Naive thymus-derived CD4-positive, alpha-beta T cell (primary cell): ENCODE measurements around the gene AP2S1. TPM values are rescaled to one million over a fixed set of nuclear protein-coding genes. Genes with fewer than 3 reads are reported as not detected.

Source experiments
- ATAC-seq: fragments of 150-1000 bp; cut with Tn5 transposase; 2 replicates; pipeline ENCODE4 v1.10.0; 2021; ENCODE audit warnings: mild to moderate bottlenecking, moderate library complexity
- CTCF ChIA-PET: fragments of 350-600 bp; sonication (Branson Sonifier 250); formaldehyde crosslinking; loops from one replicate; lab custom pipeline; 2021; ENCODE audit warnings: antibody characterized with exemption; lab: Charles Lee
- POLR2A ChIA-PET: fragments of 350-600 bp; sonication (Branson Sonifier 250); formaldehyde crosslinking; loops from one replicate; lab custom pipeline; 2021; ENCODE audit warnings: antibody characterized with exemption, inconsistent platforms; lab: Charles Lee
- DNase-seq, 9 donors: peaks; one replicate each; pipeline versions ENCODE4 v3.0.0 to v3.0.0-alpha.2; 2020 to 2022; ENCODE audit warnings: mixed read lengths in 1 of 9
- H3K27ac ChIP-seq: one replicate; pipeline ENCODE4 v1.7.0; 2013; ENCODE audit warnings: mild to moderate bottlenecking, low read depth, low read length, moderate library complexity
- H3K27me3 ChIP-seq, 2 donors: one replicate each; pipeline ENCODE4 v1.7.0; 2013; ENCODE audit warnings: low read length in 2 of 2, mild to moderate bottlenecking in 2 of 2, moderate library complexity in 2 of 2; ENCODE audit not compliant: control insufficient read depth in 2 of 2, insufficient read depth in 2 of 2
- H3K36me3 ChIP-seq, 3 experiments: 1 replicate in 2 of 3; 2 replicates in 1 of 3; pipeline ENCODE4 v1.7.0; 2013; ENCODE audit warnings: low read length in 3 of 3, mild to moderate bottlenecking in 3 of 3, moderate library complexity in 1 of 3; ENCODE audit not compliant: insufficient read depth in 3 of 3, control insufficient read depth in 2 of 3
- H3K4me1 ChIP-seq, 2 donors: one replicate each; pipeline ENCODE4 v1.7.0; 2013; ENCODE audit warnings: low read length in 2 of 2, mild to moderate bottlenecking in 2 of 2, moderate library complexity in 1 of 2; ENCODE audit not compliant: control insufficient read depth in 2 of 2, insufficient read depth in 2 of 2
- H3K4me3 ChIP-seq: 2 replicates; pipeline ENCODE4 v1.7.0; 2013; ENCODE audit warnings: mild to moderate bottlenecking, low read length
- H3K9me3 ChIP-seq, 3 experiments: 1 replicate in 2 of 3; 2 replicates in 1 of 3; pipeline ENCODE4 v1.7.0; 2013; ENCODE audit warnings: low read length in 3 of 3; ENCODE audit not compliant: control insufficient read depth in 2 of 3
- H3K27ac Mint-ChIP-seq, 9 donors: one replicate each; pipeline ENCODE4 v1.8.0; 2020 to 2022; ENCODE audit warnings: mixed read lengths in 9 of 9, mild to moderate bottlenecking in 8 of 9, moderate library complexity in 5 of 9, inconsistent platforms in 2 of 9
- H3K27me3 Mint-ChIP-seq, 5 donors: one replicate each; pipeline ENCODE4 v1.8.0; 2021 to 2022; ENCODE audit warnings: mixed read lengths in 5 of 5, mild to moderate bottlenecking in 1 of 5
- H3K36me3 Mint-ChIP-seq, 5 donors: one replicate each; pipeline ENCODE4 v1.8.0; 2020 to 2022; ENCODE audit warnings: mixed read lengths in 5 of 5, mild to moderate bottlenecking in 3 of 5, inconsistent platforms in 1 of 5
- H3K4me1 Mint-ChIP-seq, 7 donors: one replicate each; pipeline ENCODE4 v1.8.0; 2020 to 2022; ENCODE audit warnings: mixed read lengths in 7 of 7, mild to moderate bottlenecking in 3 of 7, inconsistent platforms in 1 of 7
- H3K4me3 Mint-ChIP-seq, 10 donors: one replicate each; pipeline ENCODE4 v1.8.0; 2020 to 2022; ENCODE audit warnings: mild to moderate bottlenecking in 10 of 10, mixed read lengths in 10 of 10, moderate library complexity in 6 of 10, inconsistent platforms in 2 of 10
- H3K9me3 Mint-ChIP-seq, 11 donors: one replicate each; pipeline ENCODE4 v1.8.0; 2020 to 2022; ENCODE audit warnings: mixed read lengths in 11 of 11, mild to moderate bottlenecking in 4 of 11, inconsistent platforms in 1 of 11, moderate library complexity in 1 of 11
- intact Hi-C, 2 donors: fragments of 100-400 bp; cut with micrococcal nuclease; formaldehyde crosslinking; loops; one replicate each; pipeline ENCODE4 v1.15.1; 2023
- polyA plus RNA-seq, 2 donors: library from polyadenylated mRNA; unstranded; fragments of 300-500 nt; fragmentation: Illumina TruSeq; gene quantifications; one replicate each; pipeline ENCODE4 v1.2.3, GENCODE V29; 2021
- total RNA-seq, 6 experiments: library from RNA in 5 of 6; stranded (reverse) in 5 of 6; gene quantifications; 1 replicate in 5 of 6; 2 replicates in 1 of 6; pipeline ENCODE4 v1.2.3 and lab custom pipeline; 2021 to 2026

AP2S1 gene
- total RNA-seq (100 to 1,000 TPM in 1 of 5 experiments, 10 to 100 TPM in 4; 34.4 to 116 (median 46.5) TPM), polyA plus RNA-seq (10 to 100 TPM; 60.4 to 71.0 TPM), total RNA-seq (lab: John Stamatoyannopoulos, UW) (12.4 reads per million, percentile 40 among the genes with 10 or more reads in this experiment)

DNA sequence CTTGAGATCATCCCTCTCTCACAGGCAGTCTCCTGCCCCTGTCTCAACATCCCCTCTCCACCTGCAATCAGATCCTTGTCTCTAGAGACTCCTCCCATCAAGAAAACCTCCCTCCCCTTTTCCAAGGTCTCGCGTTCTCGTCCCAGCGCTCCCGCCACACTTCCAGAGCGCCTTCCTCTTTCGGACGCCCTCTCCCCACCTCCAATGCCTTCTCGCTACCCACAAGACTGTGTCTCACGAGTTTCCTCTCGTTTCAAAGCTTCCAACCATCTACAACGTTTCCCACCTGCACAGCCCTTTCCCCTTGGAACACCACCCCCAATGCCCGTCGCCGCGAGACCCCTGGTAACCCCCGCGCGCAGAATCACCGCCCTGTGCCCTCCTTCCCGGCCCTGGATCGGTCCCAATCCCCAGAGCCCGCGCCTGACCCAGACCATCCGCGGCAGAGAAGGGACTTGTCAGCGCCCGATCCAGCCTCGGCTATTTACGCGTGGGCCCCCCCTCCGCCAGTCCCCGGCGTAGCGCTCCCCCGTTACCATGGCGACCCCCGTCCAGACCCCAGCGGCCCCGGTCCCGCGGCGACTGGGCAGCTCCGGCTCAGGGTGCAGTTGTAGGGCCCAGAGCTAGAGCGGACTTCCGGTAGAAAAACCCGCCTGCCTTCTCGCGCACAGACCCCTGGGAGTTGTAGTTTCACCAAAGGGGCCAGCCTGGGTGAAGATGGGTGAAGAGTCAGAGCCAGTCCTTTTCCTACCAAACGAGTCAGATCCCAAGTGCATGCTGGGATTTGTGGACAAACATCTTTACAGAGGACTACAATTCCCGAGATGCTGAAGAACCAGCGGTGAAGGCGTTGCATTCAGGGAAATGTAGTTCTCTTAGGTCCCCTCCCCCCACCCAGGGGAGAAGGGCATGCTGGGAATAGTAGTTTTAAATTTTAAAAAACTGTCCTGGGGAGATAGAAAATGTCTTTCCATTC is at the start of gene AP2S1:
Gene AP2S1 (minus strand): TSS at position 619 of the 976 bp plus-strand sequence. CDS start 80 bp downstream, at position 539.
- CTCF ChIA-PET, result interaction anchor here (0.7 to 0.8 kb wide), 2 partner anchors 109 to 144 kb away, joined by 3 to 4 read pairs; no protein-coding TSS in a partner anchor
- Mint-ChIP-seq H3K4me1 (peaks cover 20 to 34% (median 29%) of the 10 kb centered on the region in 7 donors), H3K9me3 (peaks cover 0 to 1% (median 0%) of the 10 kb centered on the region in 11 donors), H3K4me3 (peak within 1 kb of the TSS; percentile 87 to 99 (median 93)), H3K27ac (peak within 1 kb of the TSS; percentile 68 to 96 (median 83)), H3K27me3 (peaks cover 0 to 3% (median 0%) of the 10 kb centered on the region in 5 donors), H3K36me3 (peaks cover 4 to 10% (median 8%) of the 10 kb centered on the region in 5 donors)
- intact Hi-C loops, result loop anchor here (1.0 to 10.0 kb wide), 10 partner anchors 10 to 986 kb away; partner anchors contain the start of genes ARHGAP35 (in 2 of the 2), CALM3 (in 2 of the 2), TMEM160 (in 2 of the 2) and DHX34 (in 1 of the 2)
- no peaks in the 10 kb centered on the region for H3K27me3 ChIP-seq
- DNase-seq (peak; percentile 73 to 98 (median 93)), ATAC-seq (peak; percentile 97)
- H3K4me1 ChIP-seq, result peaks cover 9 to 12% of the 10 kb centered on the region in 2 donors
- peak within 1 kb of the TSS; percentile 79 for H3K27ac ChIP-seq
- POLR2A ChIA-PET, result interaction anchor here (0.6 to 1.4 kb wide), 4 partner anchors 10 to 136 kb away, joined by 3 to 14 read pairs (median 4); partner anchors contain the start of gene ARHGAP35
- no peaks in the 10 kb centered on the region for H3K9me3 ChIP-seq
- H3K4me3 ChIP-seq, result peak within 1 kb of the TSS; percentile 89
- peaks cover 0 to 10% (median 4%) of the 10 kb centered on the region in 3 experiments for H3K36me3 ChIP-seq

DNA sequence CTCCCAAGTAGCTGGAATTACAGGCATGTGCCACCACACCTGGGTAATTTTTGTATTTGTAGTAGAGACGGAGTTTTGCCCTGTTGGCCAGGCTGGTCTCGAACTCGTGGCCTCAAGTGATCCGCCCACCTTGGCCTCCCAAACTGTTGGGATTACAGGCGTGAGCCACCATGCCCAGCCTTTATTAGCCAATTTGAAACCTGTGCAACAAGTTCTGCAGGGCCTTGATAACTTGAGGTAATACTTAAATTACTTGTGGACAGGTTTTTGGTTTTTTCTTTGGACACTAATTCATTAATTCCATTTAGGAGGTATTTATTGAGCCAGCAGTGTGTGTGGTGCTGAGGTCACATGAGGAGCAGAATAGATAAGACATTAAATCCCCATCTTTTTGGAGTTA is 49.7 kb upstream of the AP2S1 start:
- H3K4me1 ChIP-seq, result peaks cover 0 to 19% of the 10 kb centered on the region in 2 donors
- H3K4me1 Mint-ChIP-seq, result peaks cover 20 to 60% (median 52%) of the 10 kb centered on the region in 7 donors
- H3K36me3 Mint-ChIP-seq, result peaks cover 0 to 16% (median 0%) of the 10 kb centered on the region in 5 donors
- H3K4me3 Mint-ChIP-seq, result no peak overlapping the region
- peaks cover 0 to 3% (median 0%) of the 10 kb centered on the region in 3 experiments for H3K36me3 ChIP-seq
- DNase-seq, result no peak
- H3K9me3 Mint-ChIP-seq, result no peaks in the 10 kb centered on the region
- H3K27me3 Mint-ChIP-seq, result no peaks in the 10 kb centered on the region
- intact Hi-C loops, result no loop called here
- H3K27me3 ChIP-seq, result no peaks in the 10 kb centered on the region
- ChIA-PET POLR2A (no interaction called here), CTCF (no interaction called here)
- H3K9me3 ChIP-seq, result no peaks in the 10 kb centered on the region
- no peak overlapping the region for H3K4me3 ChIP-seq
- no peak overlapping the region for H3K27ac ChIP-seq
- H3K27ac Mint-ChIP-seq, result no peak overlapping the region
- no peak for ATAC-seq

DNA sequence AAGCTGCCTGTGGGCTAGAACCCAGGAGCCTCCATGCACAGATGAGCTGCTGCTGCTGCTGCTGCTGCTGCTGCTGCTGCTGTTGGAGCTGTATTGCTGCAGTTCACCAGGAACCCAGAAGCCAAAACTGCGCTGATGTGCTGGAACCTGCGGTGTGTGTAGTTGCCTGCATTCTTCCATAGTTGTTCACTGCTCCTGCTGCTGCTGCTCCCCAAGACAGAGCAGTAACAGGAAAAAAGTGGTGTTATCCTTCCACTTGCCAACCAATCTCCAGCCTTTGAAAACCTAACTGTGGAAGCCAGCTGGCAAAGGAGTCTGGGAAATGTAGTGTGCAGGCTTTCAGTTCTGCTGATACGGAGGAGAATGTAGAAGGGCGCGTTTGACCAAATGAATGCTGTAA is 48.1 kb upstream of the AP2S1 start:
- Histone ChIP-seq H3K9me3 (no peaks in the 10 kb centered on the region), H3K4me3 (no peak overlapping the region), H3K36me3 (peaks cover 0 to 3% (median 0%) of the 10 kb centered on the region in 3 experiments), H3K27me3 (no peaks in the 10 kb centered on the region), H3K27ac (no peak overlapping the region), H3K4me1 (peaks cover 0 to 8% of the 10 kb centered on the region in 2 donors)
- CTCF ChIA-PET, result no interaction called here
- H3K36me3 Mint-ChIP-seq, result peaks cover 0 to 20% (median 4%) of the 10 kb centered on the region in 5 donors
- no peaks in the 10 kb centered on the region for H3K27me3 Mint-ChIP-seq
- H3K4me1 Mint-ChIP-seq, result peaks cover 16 to 61% (median 47%) of the 10 kb centered on the region in 7 donors
- no peak overlapping the region for H3K4me3 Mint-ChIP-seq
- H3K9me3 Mint-ChIP-seq, result no peaks in the 10 kb centered on the region
- H3K27ac Mint-ChIP-seq, result no peak overlapping the region
- POLR2A ChIA-PET, result no interaction called here
- DNase-seq (no peak), ATAC-seq (no peak)
- intact Hi-C loops, result no loop called here

DNA sequence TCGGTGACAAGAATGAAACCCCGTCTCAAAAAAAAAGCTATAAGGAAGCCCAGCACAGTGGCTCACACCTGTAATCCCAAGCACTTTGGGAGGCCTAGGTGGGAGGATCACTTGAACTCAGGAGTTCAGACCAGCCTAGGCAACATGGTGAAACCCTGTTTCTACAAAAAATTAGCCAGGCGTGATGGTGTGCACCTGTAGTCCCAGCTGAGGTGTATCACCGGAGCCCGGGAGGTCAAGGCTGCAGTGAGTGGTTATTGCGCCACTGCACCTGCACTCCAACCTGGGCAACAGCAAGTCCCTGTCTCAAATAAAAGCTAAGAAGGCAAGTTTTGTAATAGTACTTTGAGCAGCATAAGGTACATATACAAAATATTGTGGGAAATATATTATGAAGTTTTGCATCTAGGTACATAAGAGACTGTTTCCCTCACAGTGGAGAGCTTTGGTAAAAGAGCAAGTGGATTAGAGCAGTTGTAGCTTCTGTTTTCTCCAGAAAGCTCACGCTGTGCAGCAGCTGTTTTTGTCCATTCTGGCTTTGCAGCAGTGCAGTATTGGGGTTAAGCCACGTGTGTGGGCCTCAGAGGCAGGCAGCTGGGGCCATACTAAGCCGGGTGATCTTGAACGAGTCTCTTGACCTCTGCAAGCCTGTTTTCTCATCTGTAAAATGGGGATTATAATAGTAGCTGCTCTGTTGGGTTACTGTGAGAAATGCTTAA is 45.6 kb upstream of the AP2S1 start:
- ATAC-seq, result no peak
- POLR2A ChIA-PET, result interaction anchor here (0.5 kb wide), 1 partner anchor 8 kb away, joined by 3 read pairs; no protein-coding TSS in a partner anchor
- Mint-ChIP-seq H3K36me3 (peaks cover 0 to 25% (median 4%) of the 10 kb centered on the region in 5 donors), H3K4me1 (peaks cover 15 to 57% (median 47%) of the 10 kb centered on the region in 7 donors), H3K9me3 (no peaks in the 10 kb centered on the region), H3K4me3 (no peak overlapping the region), H3K27ac (peak overlapping the region in 1 of 9 donors; percentile 41), H3K27me3 (no peaks in the 10 kb centered on the region)
- Histone ChIP-seq H3K4me3 (no peak overlapping the region), H3K27ac (no peak overlapping the region), H3K27me3 (no peaks in the 10 kb centered on the region), H3K4me1 (no peaks in the 10 kb centered on the region), H3K9me3 (no peaks in the 10 kb centered on the region), H3K36me3 (peaks cover 0 to 3% (median 0%) of the 10 kb centered on the region in 3 experiments)
- no peak for DNase-seq
- CTCF ChIA-PET, result no interaction called here
- intact Hi-C loops, result no loop called here

DNA sequence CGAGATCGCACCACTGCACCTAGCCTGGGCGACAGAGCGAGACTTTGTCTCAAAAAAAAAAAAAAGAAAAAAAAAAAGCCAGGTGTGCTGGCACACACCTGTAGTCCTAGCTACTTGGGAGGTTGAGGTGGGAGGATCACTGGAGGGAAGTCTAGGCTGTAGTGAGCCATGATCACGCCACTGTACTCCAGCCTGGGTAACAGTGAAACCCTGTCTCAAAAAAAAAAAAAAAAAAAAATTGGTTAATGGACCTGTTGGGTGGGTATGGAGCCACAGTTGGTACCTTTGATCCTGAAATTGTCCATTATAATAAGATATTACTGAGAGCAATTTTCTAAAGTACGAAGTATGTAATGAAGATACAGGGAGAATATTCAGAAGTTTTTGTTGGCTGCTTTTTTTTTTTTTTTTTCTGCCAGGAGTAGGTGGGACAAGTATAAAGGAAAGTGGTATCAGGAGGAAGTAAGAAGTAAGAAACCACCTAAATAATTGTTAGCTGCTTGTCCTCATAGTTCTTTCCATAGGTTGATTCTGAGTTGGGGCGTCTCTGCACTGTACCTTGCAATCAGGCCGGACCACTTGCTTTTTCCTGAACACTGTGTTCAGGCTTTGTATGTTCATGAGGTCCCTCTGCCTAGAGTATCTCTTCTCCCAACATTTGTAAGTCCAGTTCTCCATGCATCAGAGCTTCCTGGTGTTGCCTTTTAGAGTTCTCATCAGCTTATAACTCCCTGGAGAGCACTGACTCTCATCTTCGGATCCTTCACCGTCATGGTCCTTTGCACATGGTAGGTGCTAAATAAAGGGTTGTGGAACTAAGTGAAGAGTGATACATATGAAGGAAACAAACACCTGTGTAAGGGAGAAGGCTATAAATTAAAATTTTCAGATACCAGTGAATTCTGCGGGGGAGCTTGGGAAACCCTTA is 41.9 kb upstream of the AP2S1 start:
- intact Hi-C loops, result no loop called here
- ChIA-PET CTCF (no interaction called here), POLR2A (interaction anchor here (0.5 kb wide), 1 partner anchor 20 kb away, joined by 3 read pairs; no protein-coding TSS in a partner anchor)
- DNase-seq (no peak), ATAC-seq (no peak)
- H3K4me1 ChIP-seq, result no peaks in the 10 kb centered on the region
- H3K9me3 ChIP-seq, result no peaks in the 10 kb centered on the region
- Mint-ChIP-seq H3K27ac (peak overlapping the region in 1 of 9 donors; percentile 6), H3K4me1 (peaks cover 16 to 53% (median 41%) of the 10 kb centered on the region in 7 donors), H3K27me3 (no peaks in the 10 kb centered on the region), H3K4me3 (peak overlapping the region in 1 of 10 donors; percentile 3), H3K36me3 (peaks cover 0 to 14% (median 4%) of the 10 kb centered on the region in 5 donors), H3K9me3 (no peaks in the 10 kb centered on the region)
- H3K27me3 ChIP-seq, result no peaks in the 10 kb centered on the region
- H3K27ac ChIP-seq, result no peak overlapping the region
- H3K36me3 ChIP-seq, result no peaks in the 10 kb centered on the region
- H3K4me3 ChIP-seq, result no peak overlapping the region
